Panc1 (cell line): ENCODE measurements around the gene KCNJ5. TPM values are rescaled to one million over a fixed set of nuclear protein-coding genes. Genes with fewer than 3 reads are reported as not detected.

ENCODE experiments used
- ATAC-seq: fragments of 200-7000 bp; cut with Tn5 transposase; 2 replicates; pipeline ENCODE4 v1.9.1; 2020; ENCODE audit warnings: mild to moderate bottlenecking, moderate library complexity
- BruUV-seq: library from RNA; stranded (reverse); fragments of 400-500 nt; replicated peaks from 2 replicates; lab custom pipeline; 2021; lab: Mats Ljungman, UMichigan
- CTCF ChIA-PET: fragments of 300-600 bp; sonication (Branson Sonifier 250); formaldehyde crosslinking; loops from one replicate; lab custom pipeline; 2022; ENCODE audit warnings: antibody characterized with exemption; lab: Charles Lee
- POLR2A ChIA-PET: fragments of 300-600 bp; sonication (Branson Sonifier 250); formaldehyde crosslinking; loops from one replicate; lab custom pipeline; 2022; ENCODE audit warnings: antibody characterized with exemption; lab: Charles Lee
- DNase-seq: peaks from one replicate; pipeline ENCODE4 v3.0.0-alpha.2; 2010; ENCODE audit warnings: low read depth, low spot score
- H3K27ac ChIP-seq: 2 replicates; pipeline ENCODE4 v1.5.1; 2011; ENCODE audit warnings: mild to moderate bottlenecking, low read length, inconsistent platforms
- H3K27me3 ChIP-seq: fragments of 200-500 bp; sonication (Bioruptor generic); 2 replicates; pipeline ENCODE4 v1.6.0; 2014; ENCODE audit warnings: low read length, inconsistent platforms; ENCODE audit not compliant: control insufficient read depth, insufficient read depth
- H3K36me3 ChIP-seq: fragments of 200-500 bp; sonication (Bioruptor generic); 2 replicates; pipeline ENCODE4 v1.5.1; 2014; ENCODE audit warnings: inconsistent platforms, mild to moderate bottlenecking, low read length, moderate library complexity; ENCODE audit not compliant: control insufficient read depth, insufficient read depth
- H3K4me1 ChIP-seq: 2 replicates; pipeline ENCODE4 v1.5.1; 2011; ENCODE audit warnings: inconsistent platforms, mild to moderate bottlenecking, low read length, moderate library complexity; ENCODE audit not compliant: control insufficient read depth, insufficient read depth
- H3K4me3 ChIP-seq, 2 experiments: 2 replicates each; pipeline ENCODE4 v1.5.1; 2011 to 2012; ENCODE audit warnings: low read depth in 2 of 2, low read length in 2 of 2, mild to moderate bottlenecking in 2 of 2, inconsistent platforms in 1 of 2, moderate library complexity in 1 of 2
- H3K9me3 ChIP-seq: fragments of 200-500 bp; sonication (Bioruptor generic); 2 replicates; pipeline ENCODE4 v1.5.1; 2014; ENCODE audit warnings: low read depth, mild to moderate bottlenecking, inconsistent platforms, low read length, moderate library complexity; ENCODE audit not compliant: control insufficient read depth, insufficient read depth
- POLR2AphosphoS5 ChIP-seq: IDR thresholded peaks from 2 replicates; pipeline ENCODE4 v1.6.1; 2012; ENCODE audit warnings: mild to moderate bottlenecking, low read depth, low read length, moderate library complexity
- REST ChIP-seq, 2 experiments: IDR thresholded peaks; 2 replicates each; pipeline ENCODE4 v1.6.1; 2011 to 2012; ENCODE audit warnings: low read depth in 2 of 2, control low read depth in 1 of 2, low read length in 1 of 2, mild to moderate bottlenecking in 1 of 2, moderate library complexity in 1 of 2; ENCODE audit not compliant: insufficient read depth in 1 of 2
- SIN3A ChIP-seq: IDR thresholded peaks from 2 replicates; pipeline ENCODE4 v1.6.1; 2012; ENCODE audit warnings: low read depth, mild to moderate bottlenecking, low read length, moderate library complexity, borderline replicate concordance; ENCODE audit not compliant: insufficient read depth
- TCF7L2 ChIP-seq: IDR thresholded peaks from 2 replicates; pipeline ENCODE4 v1.6.1; 2011; ENCODE audit warnings: mild to moderate bottlenecking, low read depth, low read length, inconsistent platforms
- in situ Hi-C: cut with HindIII; loops from 2 replicates; pipeline ENCODE4 v1.10.0; 2016; ENCODE audit warnings: low sequenced_read_pairs, low pct_unique_long_range_greater_than_20kb
- intact Hi-C: fragments of 100-400 bp; cut with micrococcal nuclease; formaldehyde crosslinking; loops from one replicate; pipeline ENCODE4 v1.10.0; 2022; ENCODE audit not compliant: unreplicated experiment
- total RNA-seq: library from RNA; stranded (reverse); gene quantifications from one replicate; pipeline ENCODE4 v1.2.1, GENCODE V29; 2021; ENCODE audit not compliant: unreplicated experiment
- TF ChIP-seq, protein P1 (sequence below): fragments of 450-650 bp; IDR thresholded peaks from 2 replicates; pipeline ENCODE4 v1.5.1; 2017; ENCODE audit warnings: mild to moderate bottlenecking

KCNJ5 gene
- total RNA-seq, 1 experiment from 2014 or later = 0.28 TPM

DNA sequence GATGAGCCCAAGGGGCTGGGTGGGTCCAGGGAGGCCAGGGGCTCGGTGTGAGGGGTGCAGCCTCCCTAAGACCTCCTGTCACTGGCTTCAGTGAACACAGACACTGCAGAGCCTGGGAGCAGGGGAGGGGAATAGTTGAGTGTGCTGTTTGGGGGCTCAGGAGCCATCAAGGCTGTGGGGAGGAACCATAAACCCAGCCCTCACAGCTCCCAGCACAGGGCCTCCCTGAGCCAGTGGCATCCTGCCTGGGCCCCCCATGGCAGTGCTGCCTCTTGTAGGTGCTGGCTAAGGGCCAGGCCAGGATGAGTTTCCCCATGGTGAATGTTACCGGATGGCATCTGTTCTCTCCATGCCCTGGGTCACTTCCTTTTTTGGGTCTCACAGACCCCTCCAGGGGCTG is 25.5 kb downstream of the KCNJ5 start:
- no peaks in the 10 kb centered on the region for H3K9me3 ChIP-seq
- no peak overlapping the region for H3K4me3 ChIP-seq
- TF ChIP-seq, protein P1, sequence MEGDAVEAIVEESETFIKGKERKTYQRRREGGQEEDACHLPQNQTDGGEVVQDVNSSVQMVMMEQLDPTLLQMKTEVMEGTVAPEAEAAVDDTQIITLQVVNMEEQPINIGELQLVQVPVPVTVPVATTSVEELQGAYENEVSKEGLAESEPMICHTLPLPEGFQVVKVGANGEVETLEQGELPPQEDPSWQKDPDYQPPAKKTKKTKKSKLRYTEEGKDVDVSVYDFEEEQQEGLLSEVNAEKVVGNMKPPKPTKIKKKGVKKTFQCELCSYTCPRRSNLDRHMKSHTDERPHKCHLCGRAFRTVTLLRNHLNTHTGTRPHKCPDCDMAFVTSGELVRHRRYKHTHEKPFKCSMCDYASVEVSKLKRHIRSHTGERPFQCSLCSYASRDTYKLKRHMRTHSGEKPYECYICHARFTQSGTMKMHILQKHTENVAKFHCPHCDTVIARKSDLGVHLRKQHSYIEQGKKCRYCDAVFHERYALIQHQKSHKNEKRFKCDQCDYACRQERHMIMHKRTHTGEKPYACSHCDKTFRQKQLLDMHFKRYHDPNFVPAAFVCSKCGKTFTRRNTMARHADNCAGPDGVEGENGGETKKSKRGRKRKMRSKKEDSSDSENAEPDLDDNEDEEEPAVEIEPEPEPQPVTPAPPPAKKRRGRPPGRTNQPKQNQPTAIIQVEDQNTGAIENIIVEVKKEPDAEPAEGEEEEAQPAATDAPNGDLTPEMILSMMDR = no peak
- TF ChIP-seq SIN3A (no peak), TCF7L2 (no peak), POLR2AphosphoS5 (no peak), REST (IDR thresholded peaks at IDR 0.05; ENCODE audit: insufficient read depth in 1 of 2, low read depth in 2 of 2, low read length in 1 of 2) (no peak)
- intact Hi-C loops (no loop called here), in situ Hi-C loops (no loop called here)
- ChIA-PET CTCF (no interaction called here), POLR2A (no interaction called here)
- DNase-seq (no peak), ATAC-seq (no peak)
- no peaks in the 10 kb centered on the region for H3K4me1 ChIP-seq
- H3K27me3 ChIP-seq = no peaks in the 10 kb centered on the region
- BruUV-seq = no TSS peak
- no peak overlapping the region for H3K27ac ChIP-seq
- H3K36me3 ChIP-seq = no peaks in the 10 kb centered on the region

GRCh38 chr11:128917144-128917724 is 26.1 kb downstream of the KCNJ5 start:
- CTCF ChIA-PET = no interaction called here
- Histone ChIP-seq H3K27me3 (no peaks in the 10 kb centered on the region), H3K4me3 (no peak overlapping the region), H3K4me1 (no peaks in the 10 kb centered on the region), H3K9me3 (no peaks in the 10 kb centered on the region), H3K27ac (no peak overlapping the region), H3K36me3 (no peaks in the 10 kb centered on the region)
- ATAC-seq (no peak), DNase-seq (no peak)
- intact Hi-C loops (no loop called here), in situ Hi-C loops (no loop called here)
- TF ChIP-seq TCF7L2 = no peak
- TF ChIP-seq, protein P1 = no peak
- no peak for TF ChIP-seq POLR2AphosphoS5
- TF ChIP-seq SIN3A = no peak
- POLR2A ChIA-PET = interaction anchor here (0.7 kb wide), 1 partner anchor 17 kb away, joined by 6 read pairs; no protein-coding TSS in a partner anchor
- no TSS peak for BruUV-seq
